AG04450 (cell line): ENCODE results near the gene CDHR4. TPM values are rescaled to one million over a fixed set of nuclear protein-coding genes. Genes with fewer than 3 reads are reported as not detected.

ENCODE experiments used
- CTCF ChIA-PET: fragments of 300-600, 350-600 bp; formaldehyde crosslinking; extraction: SDS; loops from one replicate; lab custom pipeline; 2022; ENCODE audit warnings: antibody characterized with exemption, inconsistent platforms; lab: Charles Lee
- POLR2A ChIA-PET: fragments of 350-600 bp; formaldehyde crosslinking; extraction: SDS; loops from one replicate; lab custom pipeline; 2021; ENCODE audit warnings: antibody characterized with exemption, inconsistent platforms; lab: Yijun Ruan, JAX
- DNase-seq: peaks from one replicate; pipeline ENCODE4 v3.0.0-alpha.2; 2011; ENCODE audit warnings: low read depth, low spot score
- H3K27ac ChIP-seq: one replicate; pipeline ENCODE4 v1.5.1; 2012; ENCODE audit warnings: low read depth, low read length, control low read depth
- H3K27me3 ChIP-seq: one replicate; pipeline ENCODE4 v1.6.0; 2012; ENCODE audit warnings: low read length; ENCODE audit not compliant: control insufficient read depth, insufficient read depth
- H3K4me3 ChIP-seq: 2 replicates; pipeline ENCODE4 v1.5.1; 2011; ENCODE audit warnings: mild to moderate bottlenecking, low read depth, low read length, control low read depth
- H3K9me3 ChIP-seq: 2 replicates; pipeline ENCODE4 v1.5.1; 2012; ENCODE audit warnings: low read length; ENCODE audit not compliant: control insufficient read depth, insufficient read depth
- polyA plus RNA-seq: library from polyadenylated mRNA; depleted of rRNA; stranded (reverse); fragments of >200 nt; gene quantifications from 2 replicates; pipeline ENCODE4 v1.2.3, GENCODE V29; 2011
- TF ChIP-seq, protein P1 (sequence below): IDR thresholded peaks from 2 replicates; pipeline ENCODE4 v1.5.1; 2011; ENCODE audit warnings: low read depth, low read length, control low read depth, inconsistent platforms

Gene CDHR4
- polyA plus RNA-seq, 1 experiment: not detected

DNA sequence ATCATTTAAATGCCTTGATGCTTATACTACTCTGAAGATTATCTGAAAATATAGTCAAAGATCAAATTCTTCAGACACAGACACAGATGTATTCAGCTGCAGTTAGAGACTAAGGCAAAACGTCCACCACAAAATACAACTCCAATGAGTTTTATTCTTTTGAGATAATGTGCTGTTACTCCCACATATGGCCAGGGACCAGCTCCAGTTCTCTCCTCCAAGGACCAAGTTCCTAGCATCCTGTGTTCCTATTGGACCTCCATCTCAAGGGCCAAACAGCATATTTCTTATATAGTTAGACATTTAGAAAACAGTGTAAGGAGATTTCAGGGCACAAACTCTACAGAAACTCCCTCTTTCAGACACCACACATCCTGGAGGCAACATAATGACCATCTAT is 40.4 kb downstream of the CDHR4 start:
- no peak overlapping the region for H3K4me3 ChIP-seq
- no peaks in the 10 kb centered on the region for H3K27me3 ChIP-seq
- TF ChIP-seq, protein P1, sequence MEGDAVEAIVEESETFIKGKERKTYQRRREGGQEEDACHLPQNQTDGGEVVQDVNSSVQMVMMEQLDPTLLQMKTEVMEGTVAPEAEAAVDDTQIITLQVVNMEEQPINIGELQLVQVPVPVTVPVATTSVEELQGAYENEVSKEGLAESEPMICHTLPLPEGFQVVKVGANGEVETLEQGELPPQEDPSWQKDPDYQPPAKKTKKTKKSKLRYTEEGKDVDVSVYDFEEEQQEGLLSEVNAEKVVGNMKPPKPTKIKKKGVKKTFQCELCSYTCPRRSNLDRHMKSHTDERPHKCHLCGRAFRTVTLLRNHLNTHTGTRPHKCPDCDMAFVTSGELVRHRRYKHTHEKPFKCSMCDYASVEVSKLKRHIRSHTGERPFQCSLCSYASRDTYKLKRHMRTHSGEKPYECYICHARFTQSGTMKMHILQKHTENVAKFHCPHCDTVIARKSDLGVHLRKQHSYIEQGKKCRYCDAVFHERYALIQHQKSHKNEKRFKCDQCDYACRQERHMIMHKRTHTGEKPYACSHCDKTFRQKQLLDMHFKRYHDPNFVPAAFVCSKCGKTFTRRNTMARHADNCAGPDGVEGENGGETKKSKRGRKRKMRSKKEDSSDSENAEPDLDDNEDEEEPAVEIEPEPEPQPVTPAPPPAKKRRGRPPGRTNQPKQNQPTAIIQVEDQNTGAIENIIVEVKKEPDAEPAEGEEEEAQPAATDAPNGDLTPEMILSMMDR: no peak
- no peak overlapping the region for H3K27ac ChIP-seq
- POLR2A ChIA-PET: interaction anchor here (0.6 kb wide), 1 partner anchor 23 kb away, joined by 4 read pairs; no protein-coding TSS in a partner anchor
- CTCF ChIA-PET: interaction anchor here (1.3 kb wide), 1 partner anchor 44 kb away, joined by 4 read pairs; the partner anchor contains the start of gene INKA1
- no peaks in the 10 kb centered on the region for H3K9me3 ChIP-seq
- DNase-seq: no peak

DNA sequence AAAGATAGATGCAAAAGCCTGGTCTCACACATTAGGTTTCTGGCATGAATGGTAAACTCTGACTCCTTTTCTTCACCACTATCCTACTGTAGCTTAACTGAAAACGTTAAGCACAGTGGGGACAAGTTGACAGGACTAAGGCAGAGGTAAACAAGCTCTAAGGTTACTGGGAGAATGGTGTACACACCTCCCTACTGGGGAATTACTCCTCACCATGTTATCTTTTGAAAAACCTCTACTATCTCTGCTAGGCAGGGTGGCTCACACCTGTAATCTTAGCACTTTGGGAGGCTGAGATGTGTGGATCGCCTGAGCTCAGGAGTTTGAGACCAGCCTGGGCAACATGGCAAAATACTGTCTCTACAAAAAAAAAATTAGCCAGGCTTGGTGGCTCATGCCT is 42.5 kb downstream of the CDHR4 start:
- ChIA-PET POLR2A (no interaction called here), CTCF (interaction anchor here (0.8 kb wide), 1 partner anchor 82 kb away, joined by 3 read pairs; no protein-coding TSS in a partner anchor)
- H3K4me3 ChIP-seq: no peak overlapping the region
- TF ChIP-seq, protein P1: no peak
- no peak overlapping the region for H3K27ac ChIP-seq
- no peak for DNase-seq
- H3K27me3 ChIP-seq: no peaks in the 10 kb centered on the region
- no peaks in the 10 kb centered on the region for H3K9me3 ChIP-seq

DNA sequence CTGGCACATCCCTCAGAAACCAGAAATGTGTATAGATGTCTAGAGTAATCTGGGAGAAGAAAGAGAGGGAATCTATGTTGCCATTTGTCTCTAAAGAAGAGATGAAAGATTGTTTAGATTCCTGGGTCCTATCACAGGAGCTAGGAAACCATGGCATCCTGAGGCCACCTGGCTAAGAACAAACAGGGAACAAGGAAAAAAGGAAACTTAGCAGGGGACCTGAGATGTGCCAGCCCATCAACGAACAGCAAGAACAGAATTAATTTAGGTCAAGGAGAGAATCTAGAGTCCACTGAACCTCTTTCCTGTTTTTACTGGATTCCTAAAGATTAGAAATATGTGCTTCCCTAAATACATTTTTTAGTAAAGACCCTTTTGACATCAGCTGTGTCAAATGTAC is 43.6 kb downstream of the CDHR4 start:
- DNase-seq: no peak
- Histone ChIP-seq H3K9me3 (no peaks in the 10 kb centered on the region), H3K27me3 (no peaks in the 10 kb centered on the region), H3K27ac (no peak overlapping the region), H3K4me3 (no peak overlapping the region)
- ChIA-PET POLR2A (no interaction called here), CTCF (interaction anchor here (0.6 kb wide), 1 partner anchor 83 kb away, joined by 3 read pairs; no protein-coding TSS in a partner anchor)
- TF ChIP-seq, protein P1: no peak

DNA sequence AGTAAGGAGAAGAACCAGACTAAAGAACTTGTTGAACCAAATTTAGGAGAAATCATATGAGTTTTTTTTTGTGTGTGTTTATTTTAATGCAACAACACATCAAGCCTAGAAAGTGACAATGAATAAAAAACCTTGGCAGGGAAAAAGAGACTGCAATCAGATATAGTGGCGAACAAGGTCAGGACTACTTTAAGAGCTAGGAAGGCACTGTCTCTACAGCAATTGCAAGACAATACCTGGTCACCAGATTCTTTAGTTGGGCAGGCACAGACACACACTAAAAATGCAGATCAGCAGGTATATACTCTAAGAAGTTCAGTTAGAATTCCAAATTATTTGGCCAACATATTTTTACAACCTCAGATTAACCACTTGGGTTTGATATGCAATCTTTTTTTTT is 45.1 kb downstream of the CDHR4 start:
- no peak overlapping the region for H3K27ac ChIP-seq
- CTCF ChIA-PET: no interaction called here
- no peak for DNase-seq
- H3K27me3 ChIP-seq: no peaks in the 10 kb centered on the region
- no peaks in the 10 kb centered on the region for H3K9me3 ChIP-seq
- POLR2A ChIA-PET: no interaction called here
- TF ChIP-seq, protein P1: no peak
- no peak overlapping the region for H3K4me3 ChIP-seq

DNA sequence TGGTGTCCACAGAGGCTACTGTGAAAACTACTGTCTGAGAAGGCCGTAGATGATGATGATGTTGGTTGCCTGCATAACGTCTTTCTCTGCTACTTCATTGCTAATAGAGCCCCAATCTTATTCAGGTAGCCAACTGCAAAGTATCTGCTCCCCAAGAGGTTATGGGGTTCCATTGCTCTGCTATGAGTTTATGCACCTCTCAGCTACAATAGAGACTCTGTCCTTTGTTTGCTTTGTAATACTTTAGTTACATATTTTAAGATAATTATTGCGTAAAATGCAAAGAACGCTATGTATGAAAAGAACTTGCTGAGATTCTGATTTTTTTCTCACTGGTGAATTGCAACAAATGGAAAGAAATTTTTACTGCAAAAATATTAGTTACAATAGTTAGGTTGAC is 48.2 kb downstream of the CDHR4 start:
- ChIA-PET POLR2A (interaction anchor here (0.7 kb wide), 1 partner anchor 27 kb away, joined by 4 read pairs; no protein-coding TSS in a partner anchor), CTCF (no interaction called here)
- no peak overlapping the region for H3K4me3 ChIP-seq
- no peak overlapping the region for H3K27ac ChIP-seq
- DNase-seq: no peak
- TF ChIP-seq, protein P1: no peak
- H3K27me3 ChIP-seq: no peaks in the 10 kb centered on the region
- H3K9me3 ChIP-seq: no peaks in the 10 kb centered on the region
